Stomach (tissue), 9 donors: ENCODE results near the gene STK17B. TPM values are rescaled to one million over a fixed set of nuclear protein-coding genes. Genes with fewer than 3 reads are reported as not detected.

Source experiments
- DNase-seq, 2 donors: peaks; one replicate each; pipeline versions ENCODE4 v3.0.0 to v3.0.0-alpha.2; 2013 to 2019
- H3K27ac ChIP-seq, 5 donors: fragments of 200-600 bp in 4 of 5; sonication (generic) in 4 of 5; one replicate each; pipeline ENCODE4 v1.5.1; 2013 to 2019; ENCODE audit warnings: mild to moderate bottlenecking in 1 of 5, moderate library complexity in 1 of 5
- H3K27me3 ChIP-seq, 3 donors: fragments of 200-600 bp; sonication (generic); one replicate each; pipeline ENCODE4 v1.5.1; 2017 to 2019; ENCODE audit warnings: mixed run types in 1 of 3
- H3K36me3 ChIP-seq, 4 donors: fragments of 200-600 bp; sonication (generic); 1 replicate in 3 of 4; 2 replicates in 1 of 4; pipeline ENCODE4 v1.5.1; 2016 to 2019
- H3K4me1 ChIP-seq, 4 donors: fragments of 200-600 bp; sonication (generic); one replicate each; pipeline ENCODE4 v1.5.1; 2016 to 2019
- H3K4me3 ChIP-seq, 4 donors: fragments of 200-600 bp; sonication (generic) in 3 of 4; one replicate each; pipeline ENCODE4 v1.5.1; 2016 to 2019; ENCODE audit warnings: mild to moderate bottlenecking in 1 of 4
- H3K9me3 ChIP-seq, 4 donors: fragments of 200-600 bp; sonication (generic); one replicate each; pipeline ENCODE4 v1.5.1; 2016 to 2019
- EP300 ChIP-seq: sonication (generic); formaldehyde crosslinking; IDR thresholded peaks from one replicate; pipeline ENCODE4 v1.6.1; 2017; ENCODE audit warnings: antibody characterized with exemption
- POLR2A ChIP-seq, 4 donors: fragments of 450-650 bp; IDR thresholded peaks; one replicate each; pipeline ENCODE4 v1.6.1; 2016; ENCODE audit warnings: antibody characterized with exemption in 4 of 4, control low read depth in 2 of 4, mild to moderate bottlenecking in 1 of 4, moderate library complexity in 1 of 4
- POLR2AphosphoS5 ChIP-seq, 3 donors: sonication (generic); formaldehyde crosslinking; IDR thresholded peaks; one replicate each; pipeline ENCODE4 v1.6.1; 2016; ENCODE audit warnings: antibody characterized with exemption in 3 of 3
- WGBS, 5 donors: extraction: QIAGEN DNeasy Blood & Tissue Kit in 3 of 5; methylation state at CpG; one replicate each; pipeline versions ENCODE4 v1.1.5 to v1.1.7; 2013 to 2018; 5-methylcytosine and 5-hydroxymethylcytosine counted together
- intact Hi-C: fragments of 100-400 bp; cut with DNase I; formaldehyde crosslinking; loops from one replicate; pipeline ENCODE4 v1.15.1; 2023; ENCODE audit warnings: low total_unique reads
- polyA plus RNA-seq, 3 donors: library from polyadenylated mRNA; stranded (reverse); fragments of 200-250 nt; gene quantifications; one replicate each; pipeline ENCODE4 v1.2.3, GENCODE V29; 2013
- total RNA-seq, 5 donors: library from RNA; depleted of rRNA; stranded (reverse); fragments of >200 nt; gene quantifications; one replicate each; pipeline versions ENCODE4 v1.1.0 to v1.2.3, GENCODE V29; 2014 to 2016
- TF ChIP-seq, protein P1 (sequence below), 7 experiments: fragments of 450-650 bp in 4 of 7; fragments of 200-600 bp in 3 of 7; sonication (generic) in 3 of 7; IDR thresholded peaks; one replicate each; pipeline ENCODE4 v1.5.1; 2016 to 2019; ENCODE audit warnings: antibody characterized with exemption in 7 of 7, control low read depth in 2 of 7, mild to moderate bottlenecking in 1 of 7
- donor health status: healthy with polysubstance abuse.
- donor health status: Bipolar disorder and iron deficiency.
- donor health status: healthy.

STK17B gene
- total and polyA plus RNA-seq, 8 donors: 3.4 to 76.4 (median 10.2) TPM

DNA sequence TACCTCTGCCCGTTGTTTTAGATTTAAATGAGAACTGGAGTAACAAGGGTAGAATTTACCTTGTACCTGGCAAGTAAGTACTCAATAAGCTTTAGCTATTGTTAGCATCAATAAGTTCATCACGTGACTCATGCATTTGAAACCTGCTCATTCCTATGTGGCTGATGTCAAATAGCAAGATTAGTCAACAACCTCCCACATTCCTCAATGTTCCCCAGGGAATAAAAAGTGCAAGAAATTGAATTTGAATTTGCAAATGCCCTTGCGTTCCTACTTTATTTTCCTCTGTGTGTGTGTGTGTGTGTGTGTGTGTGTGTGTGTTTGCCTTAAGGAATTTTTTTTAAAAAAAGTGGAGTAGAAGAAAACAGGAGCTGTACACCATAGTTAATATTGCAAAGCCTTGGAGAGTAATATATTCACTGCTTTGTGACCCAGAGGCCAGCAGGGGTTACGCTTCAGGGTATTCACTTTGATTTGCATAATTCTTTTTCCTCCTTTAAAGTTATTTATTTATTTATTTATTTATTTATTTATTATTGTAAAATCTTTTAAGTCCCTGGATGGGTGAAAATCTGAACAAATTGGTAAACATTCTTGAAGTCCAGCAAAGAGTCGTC is 58.9 kb downstream of the STK17B start:
- 50 to 60% (median 57%) methylated on average over 5 of the region's 5 CpGs for WGBS, 5 donors
- intact Hi-C loops: no loop called here
- TF ChIP-seq POLR2A (IDR thresholded peaks at IDR 0.05): no peak
- TF ChIP-seq, protein P1, sequence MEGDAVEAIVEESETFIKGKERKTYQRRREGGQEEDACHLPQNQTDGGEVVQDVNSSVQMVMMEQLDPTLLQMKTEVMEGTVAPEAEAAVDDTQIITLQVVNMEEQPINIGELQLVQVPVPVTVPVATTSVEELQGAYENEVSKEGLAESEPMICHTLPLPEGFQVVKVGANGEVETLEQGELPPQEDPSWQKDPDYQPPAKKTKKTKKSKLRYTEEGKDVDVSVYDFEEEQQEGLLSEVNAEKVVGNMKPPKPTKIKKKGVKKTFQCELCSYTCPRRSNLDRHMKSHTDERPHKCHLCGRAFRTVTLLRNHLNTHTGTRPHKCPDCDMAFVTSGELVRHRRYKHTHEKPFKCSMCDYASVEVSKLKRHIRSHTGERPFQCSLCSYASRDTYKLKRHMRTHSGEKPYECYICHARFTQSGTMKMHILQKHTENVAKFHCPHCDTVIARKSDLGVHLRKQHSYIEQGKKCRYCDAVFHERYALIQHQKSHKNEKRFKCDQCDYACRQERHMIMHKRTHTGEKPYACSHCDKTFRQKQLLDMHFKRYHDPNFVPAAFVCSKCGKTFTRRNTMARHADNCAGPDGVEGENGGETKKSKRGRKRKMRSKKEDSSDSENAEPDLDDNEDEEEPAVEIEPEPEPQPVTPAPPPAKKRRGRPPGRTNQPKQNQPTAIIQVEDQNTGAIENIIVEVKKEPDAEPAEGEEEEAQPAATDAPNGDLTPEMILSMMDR (IDR thresholded peaks at IDR 0.05): no peak
- no peak for TF ChIP-seq EP300
- TF ChIP-seq POLR2AphosphoS5 (IDR thresholded peaks at IDR 0.05): no peak

GRCh38 chr2:196108604-196109003 is 62.8 kb downstream of the STK17B start:
- Histone ChIP-seq H3K4me1 (peaks cover 0 to 9% (median 0%) of the 10 kb centered on the region in 4 donors), H3K27ac (no peak overlapping the region), H3K36me3 (no peaks in the 10 kb centered on the region), H3K27me3 (no peaks in the 10 kb centered on the region), H3K9me3 (no peaks in the 10 kb centered on the region), H3K4me3 (no peak overlapping the region)
- TF ChIP-seq EP300: no peak
- WGBS, 5 donors: 62 to 73% (median 64%) methylated on average over 1 of the region's 1 CpG
- intact Hi-C loops: no loop called here
- no peak for DNase-seq

More for the DNA sequence above, 58.9 kb downstream of the STK17B start:
- H3K4me3 ChIP-seq: no peak overlapping the region
- H3K27me3 ChIP-seq: no peaks in the 10 kb centered on the region
- no peaks in the 10 kb centered on the region for H3K9me3 ChIP-seq
- no peak overlapping the region for H3K27ac ChIP-seq
- H3K4me1 ChIP-seq: peaks cover 0 to 11% (median 0%) of the 10 kb centered on the region in 4 donors
- no peaks in the 10 kb centered on the region for H3K36me3 ChIP-seq
- no peak for DNase-seq

GRCh38 chr2:196105951-196106350 is 65.4 kb downstream of the STK17B start:
- TF ChIP-seq POLR2AphosphoS5 (IDR thresholded peaks at IDR 0.05) (no peak), EP300 (no peak), POLR2A (IDR thresholded peaks at IDR 0.05) (no peak)
- TF ChIP-seq, protein P1 (IDR thresholded peaks at IDR 0.05): no peak
- no peaks in the 10 kb centered on the region for H3K9me3 ChIP-seq
- no peak overlapping the region for H3K27ac ChIP-seq
- intact Hi-C loops: no loop called here
- H3K4me3 ChIP-seq: no peak overlapping the region
- no peaks in the 10 kb centered on the region for H3K27me3 ChIP-seq
- DNase-seq: no peak
- H3K4me1 ChIP-seq: no peaks in the 10 kb centered on the region
- 38 to 63% (median 57%) methylated on average over 5 of the region's 5 CpGs for WGBS, 5 donors
- no peaks in the 10 kb centered on the region for H3K36me3 ChIP-seq

GRCh38 chr2:196104066-196104465 is 67.3 kb downstream of the STK17B start:
- no peak overlapping the region for H3K4me3 ChIP-seq
- intact Hi-C loops: no loop called here
- 81 to 97% (median 96%) methylated on average over 4 of the region's 4 CpGs for WGBS, 5 donors

DNA sequence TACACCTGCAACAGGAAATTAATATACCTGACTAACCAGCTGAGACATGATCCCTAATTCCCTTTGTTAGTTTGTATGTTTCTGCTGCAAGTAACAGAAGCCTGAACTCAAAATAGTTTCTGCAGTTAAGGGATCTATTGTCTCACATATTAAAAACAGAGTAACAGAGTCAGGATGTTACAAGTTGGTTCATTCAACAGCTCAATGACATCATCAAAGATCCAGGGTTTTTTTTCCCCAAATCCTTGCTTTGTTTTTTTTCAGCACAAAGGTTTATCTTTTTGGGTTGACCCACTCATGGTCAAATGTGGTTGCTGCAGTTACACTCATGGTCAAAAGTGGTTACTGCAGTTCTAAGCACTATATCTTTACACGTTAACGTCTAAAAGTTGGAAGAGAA is 67.8 kb downstream of the STK17B start:
- H3K9me3 ChIP-seq: no peaks in the 10 kb centered on the region
- no peak overlapping the region for H3K4me3 ChIP-seq
- no peaks in the 10 kb centered on the region for H3K27me3 ChIP-seq
- TF ChIP-seq POLR2A (IDR thresholded peaks at IDR 0.05): no peak
- H3K4me1 ChIP-seq: no peaks in the 10 kb centered on the region
- intact Hi-C loops: no loop called here
- no peak for DNase-seq
- 90 to 95% (median 94%) methylated on average over 2 of the region's 2 CpGs for WGBS, 5 donors
- H3K27ac ChIP-seq: no peak overlapping the region
- H3K36me3 ChIP-seq: no peaks in the 10 kb centered on the region

More at GRCh38 chr2:196104066-196104465, 67.3 kb downstream of the STK17B start:
- Histone ChIP-seq H3K27ac (no peak overlapping the region), H3K4me1 (no peaks in the 10 kb centered on the region), H3K9me3 (no peaks in the 10 kb centered on the region), H3K27me3 (no peaks in the 10 kb centered on the region), H3K36me3 (no peaks in the 10 kb centered on the region)
- TF ChIP-seq, protein P1 (IDR thresholded peaks at IDR 0.05): no peak
- no peak for TF ChIP-seq POLR2AphosphoS5 (IDR thresholded peaks at IDR 0.05)
- TF ChIP-seq POLR2A (IDR thresholded peaks at IDR 0.05): no peak
- no peak for TF ChIP-seq EP300
- DNase-seq: no peak
